Activated T-cell treated with anti-CD3 and anti-CD28 coated beads for 48 hours (primary cell): ENCODE measurements around the gene NRARP.

Source experiments
- DNase-seq: peaks from one replicate; pipeline ENCODE4 v3.0.0-alpha.2; 2020; ENCODE audit warnings: low read depth

The NRARP gene

GRCh38 chr9:137310189-137311052 lies 8.3 kb upstream of the NRARP start:
- DNase-seq, result no peak

- DNase-seq, result no peak
Measured at GRCh38 chr9:137309368-137310188, 7.5 kb upstream of the NRARP start.

DNA sequence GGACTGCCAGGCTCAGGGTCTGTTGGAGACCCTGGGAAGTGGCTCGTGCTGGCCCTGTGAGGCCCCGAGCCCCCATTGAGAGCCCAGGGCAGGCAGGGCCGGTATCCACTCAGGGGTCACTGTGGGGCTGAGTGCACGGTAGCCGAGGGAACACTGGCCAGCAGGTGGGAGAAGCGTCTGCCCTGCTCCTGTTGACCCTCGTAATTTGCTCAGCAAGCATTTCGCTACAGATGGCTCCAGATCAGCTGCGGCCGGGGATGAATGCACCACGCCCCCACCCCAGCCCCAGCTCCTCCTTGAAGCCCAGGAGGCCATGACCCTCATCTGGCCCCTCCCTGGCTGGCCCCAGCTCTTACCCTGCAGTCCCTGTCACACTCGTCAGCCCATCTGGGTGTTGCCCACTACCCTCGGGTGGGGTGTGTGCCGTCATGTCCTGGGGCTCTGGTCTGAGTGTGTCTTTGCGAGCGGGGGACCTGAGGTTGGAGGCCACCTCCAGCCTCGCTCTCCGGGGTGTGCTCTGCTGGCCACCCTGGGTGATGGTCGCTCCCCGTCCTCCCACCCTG lies 6.1 kb upstream of the NRARP start:
- no peak for DNase-seq

DNA sequence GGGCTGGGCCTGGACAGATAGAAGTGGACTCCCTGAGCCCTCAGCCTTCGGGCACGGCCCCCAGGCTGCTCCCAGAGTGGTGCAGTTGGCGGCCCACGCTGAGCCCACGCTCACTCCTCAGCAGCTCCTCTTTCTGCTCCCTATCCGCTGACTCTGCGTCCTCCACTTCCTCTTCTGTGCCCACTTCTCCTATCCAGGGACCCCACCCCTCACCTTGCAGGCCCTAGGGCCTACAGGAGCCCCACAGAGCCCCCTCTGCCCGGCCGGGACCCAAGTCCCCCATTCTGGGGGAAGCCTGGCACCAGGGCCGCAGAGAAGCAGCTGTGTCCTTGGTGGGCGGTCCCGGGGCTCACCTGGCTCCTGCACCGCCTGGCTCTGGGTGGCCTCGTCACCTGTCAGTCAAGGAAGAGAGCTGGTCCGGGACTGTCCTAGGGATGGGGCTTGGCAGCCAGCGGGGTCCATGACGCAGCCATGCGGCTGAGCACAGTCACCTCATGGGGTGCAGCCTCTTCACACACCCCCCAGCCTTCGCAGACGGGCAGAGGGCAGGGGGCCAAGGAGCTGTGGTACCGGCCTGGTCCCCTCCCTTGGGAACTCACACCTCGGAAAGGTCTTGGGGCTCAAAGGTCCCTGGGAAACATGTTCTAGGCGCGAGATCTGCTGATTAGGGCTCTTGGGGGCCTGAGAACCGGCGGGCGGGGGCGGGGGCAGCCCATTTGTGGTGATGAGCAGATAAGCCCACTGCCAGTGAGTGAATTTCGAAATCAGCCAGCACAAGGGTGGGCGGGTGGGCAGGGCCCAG lies 5.4 kb upstream of the NRARP start:
- no peak for DNase-seq

DNA sequence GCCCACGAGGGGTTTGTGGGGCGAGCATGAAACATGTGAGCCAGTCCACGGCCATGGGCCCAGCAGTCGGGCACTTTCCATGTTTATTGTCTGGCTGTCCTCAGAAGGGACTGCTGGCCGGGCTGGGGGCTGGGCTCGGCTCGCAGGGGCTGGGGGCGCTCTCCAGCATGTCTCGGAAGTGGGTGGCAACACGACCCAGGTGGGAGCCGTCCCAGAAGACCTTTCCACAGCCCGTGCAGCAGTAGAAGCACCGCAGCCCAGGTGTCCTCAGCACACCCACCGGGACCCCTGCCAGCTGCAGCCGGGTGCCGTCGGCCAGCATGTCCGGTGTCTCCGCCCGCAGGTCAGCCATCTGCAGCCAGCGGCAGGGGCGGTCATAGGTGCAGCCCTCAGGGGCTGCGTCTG lies 4.8 kb upstream of the NRARP start:
- no peak for DNase-seq

DNA sequence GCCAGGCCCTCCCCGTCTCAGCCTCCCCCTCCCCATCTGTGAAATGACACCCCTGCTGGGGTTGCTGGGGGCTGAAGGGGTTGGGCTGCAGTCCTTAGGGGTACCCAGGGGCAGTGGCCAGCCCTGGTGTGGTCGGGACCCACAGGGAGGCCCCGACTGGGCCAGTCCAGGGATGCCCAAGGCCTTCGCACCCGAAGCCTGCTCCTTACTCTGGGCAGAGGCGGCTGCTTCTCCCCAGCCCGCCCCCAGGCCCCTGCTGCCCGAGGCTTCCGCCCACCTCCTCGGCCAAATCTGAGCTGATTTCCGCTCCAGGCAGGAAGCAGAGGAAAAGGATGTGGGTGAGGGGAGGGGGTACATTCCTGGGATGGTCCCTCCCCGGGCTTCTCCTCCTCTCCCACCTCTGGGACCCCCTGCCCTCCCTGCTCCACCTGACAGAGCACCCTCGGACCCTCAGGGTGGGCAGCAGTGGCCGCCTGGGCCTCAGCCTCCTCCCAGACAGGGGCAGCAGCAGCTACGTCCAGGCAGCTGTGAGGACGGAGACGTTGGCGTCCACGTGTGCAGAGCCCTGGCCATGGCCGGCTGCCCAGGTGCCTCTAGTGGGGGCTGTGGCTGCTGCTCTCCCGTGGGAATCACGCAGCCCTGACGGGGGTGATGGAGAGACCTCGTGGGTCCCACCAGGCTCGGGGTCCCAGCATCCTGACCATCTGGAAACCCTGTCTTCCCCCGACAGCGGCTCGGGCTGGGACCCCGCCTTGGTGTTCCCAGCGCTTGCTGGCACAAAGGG lies 4.2 kb upstream of the NRARP start:
- no peak for DNase-seq

GRCh38 chr9:137305798-137306065 lies 3.7 kb upstream of the NRARP start:
- no peak for DNase-seq

DNA sequence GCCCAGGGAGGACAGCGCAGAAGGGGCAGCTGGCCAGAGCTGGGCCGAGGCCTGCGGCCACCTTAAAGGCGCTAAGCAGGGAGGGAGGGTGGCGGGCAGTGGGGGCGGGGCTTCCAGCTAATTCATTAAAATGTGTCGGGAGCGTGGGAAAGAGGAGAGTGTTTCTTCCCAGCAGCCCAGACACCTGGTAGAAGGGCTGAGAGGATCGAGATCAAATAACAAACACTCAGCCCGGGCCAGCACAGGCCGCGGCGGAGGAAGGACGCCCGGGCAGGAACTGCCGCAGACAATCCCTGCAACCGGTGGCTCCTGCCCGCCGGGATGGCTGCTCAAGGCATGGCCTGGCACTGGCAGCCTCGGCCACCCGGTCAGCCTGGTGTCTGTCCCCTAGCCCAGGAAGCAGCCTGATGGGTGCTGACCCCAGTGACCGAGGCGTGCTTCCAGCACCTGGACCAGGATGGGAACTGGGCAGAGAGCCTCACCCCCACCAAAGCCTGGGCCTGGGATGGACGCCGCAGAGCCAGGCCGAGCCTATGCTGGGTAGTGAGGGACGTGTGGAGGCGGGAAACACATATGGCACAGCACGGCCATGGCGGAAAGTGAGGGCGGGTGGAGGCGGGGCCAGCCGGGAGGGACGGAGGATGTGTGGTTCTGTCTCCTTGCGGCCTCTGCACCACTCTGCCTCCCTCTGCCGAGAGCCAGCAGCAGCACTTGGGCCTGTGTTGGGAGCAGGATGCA lies 3.2 kb upstream of the NRARP start:
- peak; percentile 68 for DNase-seq

DNA sequence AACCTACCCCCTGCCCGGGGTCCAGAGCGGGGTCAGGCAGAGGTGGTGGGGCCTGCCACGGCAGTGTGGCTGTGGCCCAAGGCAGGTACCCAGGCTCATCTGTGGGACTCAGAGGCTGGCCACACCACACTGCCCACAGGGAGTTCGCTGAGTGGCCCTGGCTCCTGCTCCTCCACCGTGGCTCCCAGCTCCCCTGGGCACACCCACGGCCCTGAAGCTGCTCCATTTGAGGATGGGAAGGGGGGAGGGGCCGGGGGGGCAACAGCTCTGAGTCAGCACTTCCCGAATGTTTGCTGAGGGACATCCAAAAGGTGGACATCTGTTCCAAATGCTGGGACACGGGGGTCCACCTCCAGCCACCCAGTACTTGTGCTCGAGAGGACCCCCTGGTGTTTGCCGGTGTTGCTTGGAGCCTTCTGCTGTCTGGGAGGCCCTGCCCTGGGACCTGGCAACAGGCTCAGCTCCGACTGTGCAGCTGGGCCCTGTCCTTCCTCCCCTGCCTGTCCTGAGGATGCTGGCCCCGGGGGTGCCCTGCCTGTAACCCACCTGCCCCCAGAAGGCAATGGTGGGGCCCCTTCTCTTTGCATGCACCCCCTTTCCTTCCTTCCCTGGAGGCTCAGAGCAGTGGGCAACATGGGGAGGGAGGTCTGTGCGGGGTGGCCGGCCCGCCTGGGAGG lies 2.5 kb upstream of the NRARP start:
- DNase-seq, result no peak

- no peak for DNase-seq
Measured at GRCh38 chr9:137303893-137304382, 1.9 kb upstream of the NRARP start.

- no peak for DNase-seq
Measured at GRCh38 chr9:137303151-137303892, 1.3 kb upstream of the NRARP start.

DNA sequence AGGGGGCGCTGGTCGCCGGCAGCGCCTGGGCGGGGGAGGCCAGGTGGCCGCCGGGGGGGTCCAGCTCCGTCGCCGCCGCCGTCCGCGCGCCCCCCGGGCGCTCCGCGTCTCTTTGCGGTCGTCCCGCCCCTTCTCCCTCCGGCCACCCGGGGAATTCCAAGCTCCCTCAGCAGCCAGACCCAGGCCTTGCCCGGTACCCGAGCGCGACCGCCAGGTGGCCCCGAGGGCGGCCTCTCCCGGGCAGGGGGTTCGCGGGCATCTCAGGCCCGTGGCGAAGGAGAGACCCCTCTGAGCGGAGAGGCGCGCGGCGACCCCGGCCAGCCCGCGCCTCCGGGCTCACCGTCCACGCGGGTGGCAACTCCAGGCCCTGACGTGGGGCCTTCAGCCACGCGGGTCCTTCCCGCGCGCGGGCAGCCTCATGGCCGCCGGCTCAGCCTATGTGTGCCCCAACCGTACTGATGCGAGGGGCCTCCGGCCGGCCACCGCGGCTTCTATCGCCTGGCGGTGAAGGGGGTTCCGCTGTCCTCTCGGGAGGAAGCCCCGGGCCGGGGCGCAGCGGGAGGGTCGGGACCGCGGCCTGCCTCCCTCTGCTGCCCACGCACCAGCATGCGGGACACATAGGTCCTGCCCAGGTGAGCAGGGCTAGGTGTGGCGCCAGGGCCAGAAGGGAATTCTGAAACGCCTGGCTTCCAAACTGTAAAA lies 529 bp upstream of the NRARP start:
- no peak for DNase-seq

GRCh38 chr9:137301081-137301947 lies 757 bp downstream of the NRARP start:
- DNase-seq, result no peak

DNA sequence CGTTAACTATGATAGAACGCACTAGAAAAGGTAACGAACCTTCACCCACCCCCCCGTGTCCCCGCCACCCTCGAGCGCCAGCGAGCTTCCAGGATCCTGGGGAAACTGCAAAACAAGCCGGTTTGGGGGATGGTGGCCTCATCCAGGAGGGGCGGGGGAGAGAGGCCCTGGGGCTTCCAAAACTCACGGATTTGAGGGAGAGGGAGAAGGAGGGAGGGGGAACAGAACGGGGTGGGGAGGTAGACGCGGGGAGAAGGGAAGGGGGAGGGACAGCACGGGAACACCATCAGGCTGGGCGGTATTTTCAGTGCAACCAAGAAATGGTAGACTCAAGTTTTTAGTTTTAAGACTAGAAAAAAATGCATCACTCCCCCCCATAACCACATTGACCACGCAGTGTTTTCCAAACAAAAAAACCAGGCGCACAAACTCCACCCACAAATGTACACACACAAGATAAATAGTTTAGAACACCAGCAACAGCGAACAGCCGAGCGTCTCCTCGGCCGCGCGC lies 1.4 kb downstream of the NRARP start:
- no peak for DNase-seq

GRCh38 chr9:137299938-137300337 lies 2.1 kb downstream of the NRARP start:
- DNase-seq, result no peak

- DNase-seq, result no peak
Measured at GRCh38 chr9:137299203-137299565, 2.9 kb downstream of the NRARP start.

DNA sequence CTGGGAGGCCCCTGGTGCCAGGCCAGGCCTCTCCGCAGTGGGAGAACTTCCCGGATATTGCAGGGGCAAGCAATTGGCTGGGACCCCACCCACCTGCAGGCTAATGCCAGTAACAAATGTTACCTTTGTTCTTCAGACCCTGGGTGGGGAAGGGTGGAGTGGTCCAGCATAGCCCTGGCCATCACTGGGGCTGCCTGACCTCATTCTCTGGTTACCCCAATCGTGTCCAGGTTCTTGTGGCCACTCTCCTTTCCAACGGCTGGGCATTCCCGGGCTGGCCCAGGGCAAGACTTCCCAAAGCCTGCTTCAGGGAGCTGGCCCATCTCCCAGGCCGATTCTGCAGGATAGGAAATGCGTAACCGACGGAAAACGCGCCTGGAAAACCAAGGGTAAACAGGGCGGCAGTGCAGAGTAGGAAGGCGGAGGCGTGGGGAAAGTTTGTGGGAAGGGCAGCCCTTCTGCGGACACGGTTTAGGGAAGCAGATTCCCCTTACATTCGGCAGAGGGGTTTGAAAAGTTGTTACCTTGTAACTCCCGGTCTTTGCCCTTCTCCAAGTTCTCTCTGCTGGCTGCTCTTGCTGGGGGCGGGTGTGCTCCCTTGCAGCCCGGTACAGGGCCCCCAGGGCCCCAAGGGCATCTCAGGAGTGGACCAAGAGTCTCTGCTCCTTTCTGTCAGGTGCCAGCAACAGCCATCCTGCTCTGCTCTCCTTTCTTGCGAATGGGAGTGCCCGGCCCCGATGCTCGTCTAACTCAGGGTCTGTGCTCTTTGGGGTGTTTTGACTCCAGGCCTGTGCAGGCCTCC lies 3.5 kb downstream of the NRARP start:
- no peak for DNase-seq
